Smooth muscle cell (in vitro differentiated cells): ENCODE results near the gene EXT2. TPM values are rescaled to one million over a fixed set of nuclear protein-coding genes. Genes with fewer than 3 reads are reported as not detected.

Experiments used
- DNase-seq: peaks from one replicate; lab custom pipeline; 2025; ENCODE audit not compliant: unreplicated experiment; lab: John Stamatoyannopoulos, UW
- H2AFZ ChIP-seq: fragments of 200-600 bp; sonication (generic); 2 replicates; pipeline ENCODE4 v1.6.0; 2016; ENCODE audit warnings: antibody characterized with exemption, low read depth, mild to moderate bottlenecking
- H3F3A ChIP-seq: fragments of 200-600 bp; sonication (generic); 2 replicates; pipeline ENCODE4 v1.6.0; 2017; ENCODE audit warnings: antibody characterized with exemption, low read depth
- H3K27ac ChIP-seq: fragments of 200-600 bp; sonication (generic); 2 replicates; pipeline ENCODE4 v1.5.1; 2016; ENCODE audit warnings: low read depth, mild to moderate bottlenecking
- H3K27me3 ChIP-seq: fragments of 200-600 bp; sonication (generic); 2 replicates; pipeline ENCODE4 v1.6.1; 2016; ENCODE audit warnings: low read depth, mild to moderate bottlenecking
- H3K36me3 ChIP-seq: fragments of 200-600 bp; sonication (generic); 2 replicates; pipeline ENCODE4 v1.5.1; 2016; ENCODE audit warnings: low read depth
- H3K4me1 ChIP-seq: fragments of 200-600 bp; sonication (generic); 2 replicates; pipeline ENCODE4 v1.5.1; 2016; ENCODE audit warnings: low read depth
- H3K4me2 ChIP-seq: fragments of 200-600 bp; sonication (generic); 2 replicates; pipeline ENCODE4 v1.6.0; 2016; ENCODE audit warnings: mild to moderate bottlenecking
- H3K4me3 ChIP-seq: fragments of 200-600 bp; sonication (generic); 2 replicates; pipeline ENCODE4 v1.5.1; 2016; ENCODE audit warnings: mild to moderate bottlenecking
- H3K79me2 ChIP-seq: fragments of 200-600 bp; sonication (generic); 2 replicates; pipeline ENCODE4 v1.6.0; 2016; ENCODE audit warnings: low read depth, mild to moderate bottlenecking
- H3K9ac ChIP-seq: fragments of 200-600 bp; sonication (generic); 2 replicates; pipeline ENCODE4 v1.6.0; 2016; ENCODE audit warnings: low read depth
- H3K9me3 ChIP-seq: fragments of 200-600 bp; sonication (generic); replicated peaks from 2 replicates; pipeline ENCODE4 v1.5.1; 2016; ENCODE audit warnings: low read depth
- H4K20me1 ChIP-seq: fragments of 200-600 bp; sonication (generic); 2 replicates; pipeline ENCODE4 v1.6.0; 2016; ENCODE audit warnings: low read depth
- WGBS: methylation state at CpG from one replicate; pipeline ENCODE4 v1.1.7; 2016; ENCODE audit warnings: low lambda C conversion rate; 5-methylcytosine and 5-hydroxymethylcytosine counted together
- polyA plus RNA-seq: library from polyadenylated mRNA; unstranded; fragments of >200 nt; fragmentation: Nextera tagmentation; extraction: Ambion mirVana; gene quantifications from 2 replicates; pipeline ENCODE4 v1.2.1, GENCODE V29; 2016
- total RNA-seq: library from RNA; depleted of rRNA; stranded (reverse); fragments of >200 nt; gene quantifications from 2 replicates; pipeline ENCODE4 v1.2.3, GENCODE V29; 2014
- TF ChIP-seq, protein P1 (sequence below): fragments of 200-600 bp; sonication (generic); IDR thresholded peaks from 2 replicates; pipeline ENCODE4 v1.5.1; 2017; ENCODE audit warnings: borderline replicate concordance, mild to moderate bottlenecking, antibody characterized with exemption; ENCODE audit not compliant: insufficient read depth, poor library complexity, severe bottlenecking

Gene EXT2
- total and polyA plus RNA-seq, 2 experiments from 2014 or later, result 87.6 to 144 TPM

DNA sequence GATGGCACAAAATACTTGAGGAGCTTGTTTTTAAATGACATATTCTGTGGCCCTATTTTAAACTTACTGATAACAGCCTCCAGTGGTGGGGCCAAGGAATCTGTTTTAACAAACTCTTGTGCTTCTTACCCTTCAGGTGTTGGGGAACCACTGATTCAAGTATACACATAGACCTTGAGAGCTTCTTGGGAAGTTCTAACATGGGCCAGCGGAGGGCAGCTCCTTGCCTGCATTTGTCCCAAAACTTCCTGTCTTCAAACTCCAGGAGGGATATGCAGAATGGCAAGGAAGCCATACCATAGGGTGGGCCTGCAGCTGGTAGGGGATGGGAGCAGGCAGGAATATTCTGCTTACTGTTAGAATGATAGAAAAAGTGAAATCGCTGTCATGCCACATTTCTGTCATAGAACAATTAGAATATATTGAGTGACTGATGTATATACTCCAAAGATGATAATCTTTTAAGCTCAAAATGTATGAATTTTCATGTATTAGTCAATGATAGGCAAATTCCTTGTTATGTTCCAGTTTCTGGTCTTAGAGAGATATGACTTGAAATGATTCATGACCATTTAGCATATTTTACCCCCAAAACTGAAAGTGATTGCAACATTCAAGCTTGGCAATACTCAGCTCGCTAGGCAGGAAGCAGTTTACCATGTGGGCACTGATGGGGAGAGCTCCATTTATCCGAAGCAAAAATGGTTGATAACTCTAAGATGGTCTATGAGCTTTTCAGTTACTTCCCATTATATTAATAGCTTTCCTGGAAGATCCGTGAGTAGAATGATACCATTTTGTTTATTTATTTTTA, 9.2 kb downstream of the EXT2 start:
- TF ChIP-seq, protein P1, sequence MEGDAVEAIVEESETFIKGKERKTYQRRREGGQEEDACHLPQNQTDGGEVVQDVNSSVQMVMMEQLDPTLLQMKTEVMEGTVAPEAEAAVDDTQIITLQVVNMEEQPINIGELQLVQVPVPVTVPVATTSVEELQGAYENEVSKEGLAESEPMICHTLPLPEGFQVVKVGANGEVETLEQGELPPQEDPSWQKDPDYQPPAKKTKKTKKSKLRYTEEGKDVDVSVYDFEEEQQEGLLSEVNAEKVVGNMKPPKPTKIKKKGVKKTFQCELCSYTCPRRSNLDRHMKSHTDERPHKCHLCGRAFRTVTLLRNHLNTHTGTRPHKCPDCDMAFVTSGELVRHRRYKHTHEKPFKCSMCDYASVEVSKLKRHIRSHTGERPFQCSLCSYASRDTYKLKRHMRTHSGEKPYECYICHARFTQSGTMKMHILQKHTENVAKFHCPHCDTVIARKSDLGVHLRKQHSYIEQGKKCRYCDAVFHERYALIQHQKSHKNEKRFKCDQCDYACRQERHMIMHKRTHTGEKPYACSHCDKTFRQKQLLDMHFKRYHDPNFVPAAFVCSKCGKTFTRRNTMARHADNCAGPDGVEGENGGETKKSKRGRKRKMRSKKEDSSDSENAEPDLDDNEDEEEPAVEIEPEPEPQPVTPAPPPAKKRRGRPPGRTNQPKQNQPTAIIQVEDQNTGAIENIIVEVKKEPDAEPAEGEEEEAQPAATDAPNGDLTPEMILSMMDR, result no peak
- H3K4me2 ChIP-seq, result no peak overlapping the region
- WGBS, result 96% methylated on average over 5 of the region's 5 CpGs

DNA sequence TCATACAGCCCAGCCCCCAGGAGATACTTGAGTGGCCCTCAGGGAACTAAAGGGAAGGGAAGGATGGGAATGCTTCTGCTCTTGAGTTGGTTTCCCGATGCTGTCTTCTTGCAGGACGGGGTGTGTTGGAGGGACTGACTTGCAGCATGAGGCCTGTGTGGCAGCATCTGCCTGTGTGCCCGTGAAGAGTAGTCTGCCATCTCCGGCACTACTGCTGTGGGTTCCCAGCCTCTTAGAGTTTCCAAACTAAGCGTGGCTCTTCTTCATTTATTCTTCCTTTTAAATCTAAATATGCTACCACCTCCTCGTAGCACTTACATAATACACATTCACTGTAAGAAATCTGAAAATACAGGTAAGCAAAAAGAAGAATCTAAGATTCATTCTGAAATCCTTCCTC, 12.8 kb downstream of the EXT2 start:
- Histone ChIP-seq H3K27ac (no peak overlapping the region), H3K79me2 (peaks cover 4% of the 10 kb centered on the region), H3F3A (no peaks in the 10 kb centered on the region), H3K4me3 (no peak overlapping the region), H3K9me3 (no peaks in the 10 kb centered on the region), H3K4me1 (no peaks in the 10 kb centered on the region), H3K9ac (no peak overlapping the region), H3K27me3 (no peaks in the 10 kb centered on the region), H3K4me2 (no peak overlapping the region), H4K20me1 (peaks cover 63% of the 10 kb centered on the region), H3K36me3 (no peaks in the 10 kb centered on the region), H2AFZ (no peak overlapping the region)
- DNase-seq, result no peak
- TF ChIP-seq, protein P1, result no peak
- 94% methylated on average over 6 of the region's 6 CpGs for WGBS

More for the DNA sequence above, 9.2 kb downstream of the EXT2 start:
- Histone ChIP-seq H3F3A (no peaks in the 10 kb centered on the region), H2AFZ (no peak overlapping the region), H3K36me3 (no peaks in the 10 kb centered on the region), H3K4me3 (no peak overlapping the region), H4K20me1 (peaks cover 69% of the 10 kb centered on the region), H3K4me1 (no peaks in the 10 kb centered on the region), H3K9me3 (no peaks in the 10 kb centered on the region), H3K27ac (no peak overlapping the region), H3K27me3 (no peaks in the 10 kb centered on the region), H3K9ac (no peak overlapping the region), H3K79me2 (peaks cover 16% of the 10 kb centered on the region)
- DNase-seq, result no peak

DNA sequence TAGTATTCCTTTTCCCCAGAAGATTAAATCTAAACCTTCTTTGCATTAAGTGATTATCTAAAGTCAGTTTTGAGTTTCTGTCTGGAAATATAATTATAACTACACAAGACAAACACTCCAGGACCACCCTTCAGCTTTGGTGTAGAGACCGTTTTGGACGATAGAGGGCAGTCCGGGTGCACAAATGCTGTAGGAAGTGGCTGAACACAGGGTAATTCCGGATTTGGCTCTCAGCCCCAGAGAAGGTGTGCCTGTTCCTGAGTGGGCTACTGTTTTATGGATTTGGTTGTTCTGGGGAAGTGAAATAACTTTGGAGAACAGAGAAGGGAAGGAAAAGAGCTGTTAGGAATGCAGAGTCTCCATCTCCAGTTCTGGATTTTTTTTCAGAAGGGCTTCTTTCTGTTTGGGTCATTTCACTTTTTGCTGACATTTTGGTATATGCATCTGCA, 14.8 kb downstream of the EXT2 start:
- no peaks in the 10 kb centered on the region for H3K27me3 ChIP-seq
- DNase-seq, result no peak
- TF ChIP-seq, protein P1, result peak; percentile 70
- no peaks in the 10 kb centered on the region for H3K9me3 ChIP-seq
- H3K36me3 ChIP-seq, result no peaks in the 10 kb centered on the region
- H3K9ac ChIP-seq, result no peak overlapping the region
- no peak overlapping the region for H3K4me3 ChIP-seq
- no peak overlapping the region for H3K4me2 ChIP-seq
- no peaks in the 10 kb centered on the region for H3K4me1 ChIP-seq
- no peak overlapping the region for H3K27ac ChIP-seq
- WGBS, result 8% methylated on average over 4 of the region's 4 CpGs
- H4K20me1 ChIP-seq, result peaks cover 59% of the 10 kb centered on the region
- no peaks in the 10 kb centered on the region for H3K79me2 ChIP-seq
- H3F3A ChIP-seq, result no peaks in the 10 kb centered on the region
- H2AFZ ChIP-seq, result no peak overlapping the region
